KOPT-K1 (cell line): Measurements from ENCODE around the gene SLC22A3.
"Not testable (repeated sequence)": the region's sequence is repeated elsewhere in the genome, so short reads cannot be mapped to it uniquely, and the experiment has no call there.

Experiments used
- H3K27ac ChIP-seq: fragments of 200-600 bp; sonication (generic); 2 replicates; pipeline ENCODE4 v1.5.1; 2016; ENCODE audit warnings: antibody characterized with exemption, mild to moderate bottlenecking, low read depth, low read length; ENCODE audit not compliant: poor library complexity, severe bottlenecking
- H3K36me3 ChIP-seq: fragments of 200-600 bp; sonication (generic); 2 replicates; pipeline ENCODE4 v1.5.1; 2017; ENCODE audit warnings: antibody characterized with exemption, mild to moderate bottlenecking, low read length, moderate library complexity; ENCODE audit not compliant: insufficient read depth
- H3K9me3 ChIP-seq: fragments of 200-600 bp; sonication (generic); 2 replicates; pipeline ENCODE4 v1.5.1; 2017; ENCODE audit warnings: antibody characterized with exemption, low read length, mild to moderate bottlenecking; ENCODE audit not compliant: insufficient read depth, poor library complexity, severe bottlenecking

The SLC22A3 gene

DNA sequence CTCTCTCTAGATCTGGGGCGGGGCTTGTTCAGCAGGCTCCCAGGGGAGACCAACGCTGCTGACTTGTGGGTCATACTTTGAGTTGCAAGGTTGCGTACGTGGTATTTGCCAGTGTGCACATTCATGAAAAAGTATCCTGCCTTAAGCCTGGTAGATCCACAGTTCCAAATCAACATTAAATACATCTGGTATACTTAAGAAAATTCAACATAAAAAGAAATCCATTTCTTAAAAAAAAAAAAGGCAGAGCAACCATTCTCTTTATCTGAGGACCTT lies 81.4 kb downstream of the SLC22A3 start:
- no peaks in the 10 kb centered on the region for H3K36me3 ChIP-seq
- no peak overlapping the region for H3K27ac ChIP-seq
- no peaks in the 10 kb centered on the region for H3K9me3 ChIP-seq

DNA sequence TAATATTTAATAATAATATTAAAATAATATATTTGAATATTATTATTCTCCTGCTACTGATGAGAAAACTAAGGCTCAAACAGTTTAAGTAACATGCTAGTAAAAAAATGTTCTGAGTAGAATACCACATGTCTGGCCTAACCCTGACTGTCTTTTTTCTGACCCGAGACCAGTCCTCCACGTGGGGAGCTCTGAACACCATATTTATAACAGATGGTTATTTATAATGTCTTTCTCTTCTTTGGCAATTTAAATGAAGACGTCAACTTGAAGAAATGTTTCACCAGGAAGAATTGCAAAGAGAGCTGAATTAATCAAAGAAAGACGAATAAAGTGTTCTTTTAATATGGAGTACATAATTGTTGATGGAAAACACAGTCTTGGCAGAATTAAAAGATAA lies 82.0 kb downstream of the SLC22A3 start:
- Histone ChIP-seq H3K36me3 (no peaks in the 10 kb centered on the region), H3K27ac (no peak overlapping the region), H3K9me3 (no peaks in the 10 kb centered on the region)

DNA sequence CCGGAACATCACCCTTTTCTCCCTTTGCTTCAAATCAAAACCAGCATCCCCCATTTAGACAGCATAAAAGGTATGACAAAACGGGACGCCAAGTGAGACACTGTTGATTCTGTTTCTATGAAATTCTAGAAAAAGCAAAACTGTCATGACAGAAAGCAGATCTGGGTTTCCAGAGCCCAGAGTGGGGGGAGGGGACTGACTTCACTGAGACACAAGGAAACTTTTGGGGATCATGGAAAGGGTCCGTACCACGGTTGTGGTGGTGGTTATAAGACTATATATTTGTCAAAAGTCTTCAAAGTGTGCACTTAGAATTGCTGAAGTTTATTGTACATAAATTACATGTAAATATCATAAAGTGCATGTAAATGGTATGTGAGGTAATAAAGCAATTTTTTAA lies 82.6 kb downstream of the SLC22A3 start:
- no peak overlapping the region for H3K27ac ChIP-seq
- no peaks in the 10 kb centered on the region for H3K9me3 ChIP-seq
- no peaks in the 10 kb centered on the region for H3K36me3 ChIP-seq

DNA sequence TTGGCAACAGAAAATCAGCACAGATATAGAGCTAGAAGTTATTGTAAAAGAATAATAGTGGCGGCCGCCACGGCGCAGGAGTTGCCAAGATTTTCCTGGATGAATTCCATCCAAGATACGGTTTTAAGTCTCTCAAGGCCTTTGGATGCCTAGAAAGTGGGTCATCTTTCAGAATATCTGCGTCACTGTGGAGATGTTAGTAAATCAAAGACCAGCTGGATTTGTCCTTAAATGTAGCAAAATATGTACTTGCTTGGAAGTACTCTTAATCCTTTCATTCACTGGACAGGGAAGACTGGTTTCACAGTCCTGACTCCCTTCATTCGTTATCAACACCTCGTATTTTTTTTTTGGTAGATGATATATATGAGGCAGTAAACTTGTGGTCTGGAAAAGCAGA lies 83.0 kb downstream of the SLC22A3 start:
- H3K36me3 ChIP-seq = no peaks in the 10 kb centered on the region
- no peaks in the 10 kb centered on the region for H3K9me3 ChIP-seq
- H3K27ac ChIP-seq = no peak overlapping the region

DNA sequence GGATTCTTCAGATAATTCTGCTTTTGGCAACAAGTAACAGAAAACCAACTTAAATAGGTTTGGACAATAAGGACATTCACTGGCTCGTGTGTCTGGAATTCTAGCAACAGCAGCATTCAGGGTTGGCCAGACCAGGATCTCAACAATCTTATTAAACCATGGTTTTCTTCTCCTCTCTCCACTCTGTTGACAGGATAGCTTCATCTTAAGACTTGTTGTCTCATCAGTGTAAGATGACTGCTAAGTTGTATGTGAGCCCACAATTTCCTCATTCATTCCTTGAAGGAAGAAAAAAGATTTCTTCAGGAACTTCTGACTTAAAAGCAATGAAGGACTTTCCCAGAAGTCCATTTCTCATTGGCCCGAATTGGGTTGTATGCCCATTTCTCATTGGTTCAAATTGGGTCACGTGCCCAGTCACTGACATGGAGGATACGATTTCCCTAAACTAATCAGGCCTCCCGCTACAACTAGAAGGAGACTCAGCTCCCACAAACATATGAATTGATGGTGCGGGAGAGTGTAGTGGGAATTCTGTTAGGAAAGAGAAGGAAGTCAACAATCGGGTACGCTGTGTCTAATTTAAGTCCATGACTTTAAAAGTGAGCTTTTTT lies 83.7 kb downstream of the SLC22A3 start:
- Histone ChIP-seq H3K9me3 (no peaks in the 10 kb centered on the region), H3K36me3 (no peaks in the 10 kb centered on the region), H3K27ac (no peak overlapping the region)

DNA sequence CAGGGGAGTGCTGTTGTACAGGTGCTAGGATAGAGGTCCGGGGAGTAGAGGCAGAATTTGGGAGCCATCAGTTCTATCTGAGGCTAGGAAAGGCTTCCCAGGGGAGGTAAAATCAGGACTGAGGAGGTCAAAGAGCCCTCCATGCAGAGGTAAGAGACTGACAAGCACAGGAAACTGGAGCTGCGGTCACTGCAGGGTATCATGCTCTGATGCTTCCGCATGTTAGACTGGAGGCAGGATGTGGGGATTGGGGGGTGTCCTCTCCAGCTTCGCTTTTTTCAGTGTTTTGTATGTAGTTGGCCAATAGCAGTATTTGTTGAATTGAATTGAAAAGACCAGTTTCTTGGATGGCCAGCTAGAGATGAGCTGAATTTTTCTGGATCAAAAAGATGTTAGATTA lies 87.8 kb downstream of the SLC22A3 start:
- no peak overlapping the region for H3K27ac ChIP-seq
- H3K9me3 ChIP-seq = no peaks in the 10 kb centered on the region
- H3K36me3 ChIP-seq = no peaks in the 10 kb centered on the region

DNA sequence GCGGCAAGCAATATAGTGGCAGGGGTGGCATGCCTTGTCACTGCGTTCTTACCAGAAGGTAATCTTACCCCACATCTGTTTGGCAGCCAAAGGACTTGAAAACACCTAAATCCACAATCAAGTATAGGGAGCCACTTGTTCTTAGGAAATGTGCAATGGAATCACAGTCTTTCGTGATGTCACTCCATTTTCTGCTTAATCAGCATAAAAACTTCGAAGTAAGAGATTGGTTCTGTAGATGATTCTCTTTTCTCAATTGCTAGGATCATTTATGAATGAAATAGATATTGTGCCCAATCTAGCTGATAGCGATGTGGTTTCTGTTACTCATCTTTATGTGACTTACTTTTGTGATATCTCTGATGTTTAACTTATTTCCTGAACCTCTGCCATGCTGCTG lies 89.0 kb downstream of the SLC22A3 start:
- H3K36me3 ChIP-seq = no peaks in the 10 kb centered on the region
- no peak overlapping the region for H3K27ac ChIP-seq
- no peaks in the 10 kb centered on the region for H3K9me3 ChIP-seq

DNA sequence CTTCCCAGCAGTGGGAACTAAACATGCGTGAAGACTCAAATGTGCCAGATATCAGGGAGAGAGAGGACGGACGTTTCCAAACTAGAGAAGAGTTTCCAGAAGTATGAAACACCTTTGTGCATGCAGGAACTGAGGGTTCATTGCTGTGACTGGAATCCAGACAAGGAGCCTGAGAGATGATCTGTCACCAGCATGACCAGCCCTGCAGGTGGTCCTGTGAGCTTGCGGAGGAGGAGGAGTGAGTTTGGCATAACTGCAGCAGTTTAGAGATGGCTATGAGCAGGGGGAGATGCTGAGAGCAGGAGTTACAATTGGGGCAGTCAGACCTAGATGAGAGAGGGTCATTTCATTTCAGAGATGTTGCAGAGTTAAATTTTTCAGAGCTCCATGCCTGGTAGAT lies 89.6 kb downstream of the SLC22A3 start:
- Histone ChIP-seq H3K9me3 (no peaks in the 10 kb centered on the region), H3K27ac (no peak overlapping the region), H3K36me3 (no peaks in the 10 kb centered on the region)

DNA sequence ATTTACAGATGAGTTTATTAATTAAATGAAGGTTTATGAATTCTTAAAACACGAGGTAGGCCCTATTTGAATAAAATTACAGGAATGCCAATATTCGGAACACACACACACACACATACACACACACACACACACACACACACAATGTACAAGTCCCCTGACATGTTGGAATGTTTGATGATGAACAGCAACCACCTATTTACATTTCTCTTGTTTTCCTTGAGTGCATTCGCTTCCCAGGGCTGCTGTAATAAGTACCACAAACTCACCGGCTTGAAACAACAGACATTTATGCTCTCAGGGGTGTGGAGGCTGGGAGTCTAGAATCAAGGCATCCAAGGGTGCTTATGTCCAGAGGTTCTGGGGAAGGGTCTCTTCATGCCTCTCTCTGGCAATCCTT lies 90.3 kb downstream of the SLC22A3 start:
- no peaks in the 10 kb centered on the region for H3K9me3 ChIP-seq
- no peaks in the 10 kb centered on the region for H3K36me3 ChIP-seq
- no peak overlapping the region for H3K27ac ChIP-seq

DNA sequence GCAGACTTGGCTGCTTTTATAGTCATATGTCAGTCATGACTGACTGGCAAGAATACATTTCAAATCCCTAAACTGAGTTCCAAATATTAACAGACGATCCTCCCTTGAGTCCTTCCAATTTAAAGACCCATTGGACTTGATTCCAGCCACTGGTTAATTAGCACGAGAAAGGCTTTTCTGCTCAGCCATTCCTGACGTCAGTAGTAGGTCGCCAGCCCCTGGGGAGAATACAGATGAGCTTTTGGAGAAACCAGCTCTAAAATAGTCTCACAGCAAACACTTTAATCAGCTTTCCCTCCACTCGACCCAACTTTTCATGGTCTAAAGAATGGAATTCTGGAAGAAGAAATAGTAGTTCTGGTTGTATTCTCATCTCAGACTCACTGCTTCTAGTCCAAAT lies 91.6 kb downstream of the SLC22A3 start:
- H3K9me3 ChIP-seq = peaks cover 5% of the 10 kb centered on the region
- no peaks in the 10 kb centered on the region for H3K36me3 ChIP-seq
- no peak overlapping the region for H3K27ac ChIP-seq

DNA sequence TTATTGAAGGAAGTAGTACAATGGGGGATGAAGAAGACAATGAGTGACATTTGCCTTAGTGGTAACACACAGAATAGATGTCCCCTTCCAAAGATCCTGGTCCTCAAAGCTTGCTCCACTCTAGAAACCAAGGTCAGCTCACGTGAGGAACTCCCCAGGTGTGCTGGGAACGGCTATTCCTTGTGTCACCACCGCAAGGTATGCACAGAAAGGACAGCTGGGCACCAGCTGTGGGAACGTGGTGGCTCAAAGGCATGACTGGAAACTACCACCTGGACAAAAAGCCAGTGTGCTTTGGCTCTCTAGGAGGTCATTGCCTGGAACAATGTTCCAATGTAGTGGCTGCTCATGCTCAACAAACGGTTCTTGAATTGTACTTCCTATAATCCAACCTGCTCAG lies 94.0 kb downstream of the SLC22A3 start:
- H3K27ac ChIP-seq = no peak overlapping the region
- no peaks in the 10 kb centered on the region for H3K36me3 ChIP-seq
- peaks cover 21% of the 10 kb centered on the region for H3K9me3 ChIP-seq

DNA sequence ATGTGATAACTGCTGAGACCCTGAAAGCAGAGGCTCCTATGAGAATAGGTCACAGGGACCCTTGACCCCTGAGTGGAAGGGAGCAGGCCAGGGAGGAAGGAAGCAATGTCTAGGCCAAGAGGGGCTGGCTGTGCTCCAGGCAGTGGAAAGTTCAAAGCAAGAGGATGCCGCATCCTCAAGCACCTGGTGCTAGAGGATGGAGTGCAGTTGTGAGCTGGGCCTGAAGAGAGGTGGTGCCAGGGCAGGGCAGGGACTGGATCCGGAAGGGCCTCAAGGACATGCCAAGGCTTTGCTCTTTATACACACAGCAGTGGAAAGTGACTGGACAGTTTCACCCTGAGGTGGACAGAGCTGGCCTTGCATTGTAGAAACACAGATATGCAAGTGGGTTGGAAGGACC lies 97.0 kb downstream of the SLC22A3 start:
- H3K9me3 ChIP-seq = peaks cover 25% of the 10 kb centered on the region
- no peak overlapping the region for H3K27ac ChIP-seq
- no peaks in the 10 kb centered on the region for H3K36me3 ChIP-seq

DNA sequence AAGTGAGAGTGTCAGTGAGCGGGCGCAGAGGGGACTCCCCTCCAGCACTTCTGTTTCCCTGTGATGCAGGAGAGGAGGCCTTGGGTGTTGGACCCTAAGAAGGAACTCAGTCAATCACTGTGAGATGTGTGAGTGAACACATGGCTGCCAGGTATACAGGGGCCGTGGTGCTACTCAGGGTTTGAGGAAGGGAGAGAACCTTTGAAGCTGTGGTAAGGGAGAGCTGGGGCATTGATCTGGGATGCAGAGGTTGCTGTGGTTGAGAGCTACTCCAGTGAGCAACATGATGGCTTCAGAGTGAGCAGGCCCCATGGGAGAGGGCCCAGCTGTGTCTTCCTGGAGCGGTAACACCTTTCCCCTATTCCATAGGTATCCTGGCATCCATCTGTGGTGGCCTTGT lies 99.2 kb downstream of the SLC22A3 start:
- H3K27ac ChIP-seq = no peak overlapping the region
- peaks cover 26% of the 10 kb centered on the region for H3K9me3 ChIP-seq
- H3K36me3 ChIP-seq = no peaks in the 10 kb centered on the region

DNA sequence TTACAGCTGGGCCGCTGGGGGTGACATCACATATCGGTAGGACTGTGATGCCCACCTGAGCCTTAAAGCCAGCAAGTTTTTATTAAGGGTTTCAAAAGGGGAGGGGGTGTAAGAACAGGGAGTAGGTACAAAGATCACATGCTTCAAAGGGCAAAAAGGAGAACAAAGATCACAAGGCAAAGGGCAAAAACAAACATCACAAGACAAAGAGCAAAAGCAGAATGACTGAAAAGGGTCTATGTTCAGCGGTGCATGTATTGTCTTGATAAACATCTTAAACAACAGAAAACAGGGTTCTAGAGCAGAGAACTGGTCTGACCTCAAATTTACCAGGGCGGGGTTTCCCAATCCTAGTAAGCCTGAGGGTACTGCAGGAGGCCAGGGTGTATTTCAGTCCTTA lies 101.6 kb downstream of the SLC22A3 start:
- not testable (repeated sequence) for H3K27ac ChIP-seq, H3K36me3 ChIP-seq
- peaks cover 21% of the 10 kb centered on the region for H3K9me3 ChIP-seq

DNA sequence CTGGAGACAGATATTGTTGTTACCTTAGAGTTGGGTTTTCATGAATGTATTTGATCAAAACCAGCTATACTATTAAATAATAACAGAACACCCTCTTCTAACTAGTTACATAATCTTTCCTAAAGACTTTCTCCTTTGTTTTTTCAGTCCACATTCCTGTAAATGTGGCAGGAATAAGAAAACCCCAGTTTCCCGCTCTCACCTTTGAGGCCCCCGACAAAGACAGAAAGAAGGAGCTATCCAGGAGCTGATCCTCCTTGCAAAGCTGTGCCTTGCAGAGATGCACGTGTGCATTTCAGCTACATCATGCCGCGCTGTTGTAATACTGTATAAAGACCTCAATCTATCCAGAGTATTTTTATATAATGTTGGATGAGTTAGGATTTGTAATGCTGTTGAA lies 102.7 kb downstream of the SLC22A3 start:
- Histone ChIP-seq H3K9me3 (peaks cover 13% of the 10 kb centered on the region), H3K36me3 (no peaks in the 10 kb centered on the region), H3K27ac (no peak overlapping the region)

DNA sequence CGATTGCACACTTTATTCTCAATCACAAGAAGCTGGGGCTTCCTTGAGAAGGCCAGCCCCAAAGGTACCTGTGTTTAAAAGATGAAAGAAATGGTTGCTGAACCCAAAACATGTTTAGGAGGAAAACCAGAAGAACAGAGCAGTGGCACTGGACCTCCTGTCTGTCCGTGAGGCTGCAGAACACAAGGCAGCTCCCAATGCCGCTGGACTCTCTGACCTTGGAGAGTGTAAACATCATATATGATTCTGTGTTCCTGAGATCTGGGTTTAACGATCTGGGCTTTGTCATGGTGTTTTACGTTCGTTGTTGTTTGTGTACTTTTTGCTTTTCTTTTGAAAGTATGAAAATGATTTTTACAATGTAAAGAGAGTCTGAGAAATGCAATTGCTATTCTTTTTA lies 106.1 kb downstream of the SLC22A3 start:
- Histone ChIP-seq H3K27ac (no peak overlapping the region), H3K36me3 (no peaks in the 10 kb centered on the region), H3K9me3 (peaks cover 5% of the 10 kb centered on the region)

DNA sequence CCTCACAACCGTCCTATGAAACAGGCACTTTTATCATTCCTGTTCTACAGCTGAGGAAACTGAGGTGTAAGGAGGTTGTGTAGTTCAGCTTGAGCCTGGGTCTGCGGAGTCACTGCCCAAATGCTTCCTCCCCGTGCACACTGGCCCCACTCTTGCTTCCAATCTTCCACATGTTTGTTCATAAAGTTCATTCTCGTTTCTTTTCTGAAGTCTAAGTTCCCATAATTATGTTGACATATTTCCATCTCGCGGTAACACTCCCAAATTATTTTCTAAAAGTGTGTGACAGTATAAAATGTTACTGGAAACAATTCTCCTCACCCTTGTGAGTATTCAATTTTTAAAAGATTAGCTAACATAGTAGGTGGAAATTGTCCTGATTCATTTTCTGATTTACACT lies 106.9 kb downstream of the SLC22A3 start:
- H3K27ac ChIP-seq = no peak overlapping the region
- H3K36me3 ChIP-seq = no peaks in the 10 kb centered on the region
- peaks cover 2% of the 10 kb centered on the region for H3K9me3 ChIP-seq
